Astrocyte (in vitro differentiated cells and primary cell): Measurements from ENCODE around the gene SLC35F1.

Experiments used
- CTCF ChIP-seq: IDR thresholded peaks from 2 replicates; pipeline ENCODE4 v1.5.1; 2011; ENCODE audit warnings: low read depth, mild to moderate bottlenecking, inconsistent platforms, low read length, moderate library complexity; ENCODE audit not compliant: insufficient read depth
- EZH2 ChIP-seq: IDR thresholded peaks from 2 replicates; pipeline ENCODE4 v1.6.1; 2012; ENCODE audit warnings: mild to moderate bottlenecking, low read length, inconsistent platforms; ENCODE audit not compliant: insufficient read depth

- TF ChIP-seq EZH2 (no peak), CTCF (no peak)
These were observed 13.0 kb downstream of the SLC35F1 start for GRCh38 chr6:117919775-117920729.
